K562 (cell line): ENCODE data around the gene RSPO1. TPM values are rescaled to one million over a fixed set of nuclear protein-coding genes. Genes with fewer than 3 reads are reported as not detected.

Source experiments
- ATAC-seq: fragments of 200-7000 bp; cut with Tn5 transposase; 3 replicates; pipeline ENCODE4 v1.9.1; 2020; ENCODE audit warnings: moderate library complexity
- BruUV-seq: library from RNA; stranded (reverse); fragments of 400-500 nt; replicated peaks from 2 replicates; lab custom pipeline; 2021; lab: Mats Ljungman, UMichigan
- CTCF ChIA-PET: fragments of 300-600 bp; formaldehyde crosslinking; extraction: SDS; loops from one replicate; lab custom pipeline; 2021; ENCODE audit warnings: low intra/inter-chr PET ratio; lab: Yijun Ruan, JAX
- POLR2A ChIA-PET: fragments of 300-600, 350-650 bp; sonication (Branson Sonifier 250); formaldehyde crosslinking; extraction: SDS; loops from one replicate; lab custom pipeline; 2021; ENCODE audit warnings: antibody characterized with exemption, inconsistent platforms; lab: Yijun Ruan, JAX
- DNase-seq, 4 experiments: peaks; one replicate each; pipeline versions ENCODE4 v3.0.0 to v3.0.0-alpha.2; 2011 to 2018; ENCODE audit warnings: low spot score in 3 of 4, mixed read lengths in 3 of 4; ENCODE audit errors: extremely low read depth in 1 of 4
- FAIRE-seq: peaks from 2 replicates; lab custom pipeline; 2011; peaks lifted over from hg19 to GRCh38; lab: Jason Lieb, UNC
- H2AFZ ChIP-seq: 2 replicates; pipeline ENCODE4 v1.6.0; 2011; ENCODE audit warnings: low read depth, low read length, control low read depth, inconsistent platforms
- H3K27ac ChIP-seq: fragments of 200-600 bp; 3 replicates; pipeline ENCODE4 v1.8.0; 2011; ENCODE audit warnings: low read depth, mild to moderate bottlenecking, control low read depth, inconsistent platforms, low read length, moderate library complexity, mixed read lengths; ENCODE audit errors: extremely low read depth
- H3K27me3 ChIP-seq, 2 experiments: fragments of 300-600 bp in 1 of 2; 2 replicates in 1 of 2; 3 replicates in 1 of 2; pipeline versions ENCODE4 v1.6.0 to v1.8.0; 2011; ENCODE audit warnings: inconsistent platforms in 2 of 2, low read length in 2 of 2, mild to moderate bottlenecking in 1 of 2, mixed read lengths in 1 of 2, moderate library complexity in 1 of 2; ENCODE audit not compliant: control insufficient read depth in 2 of 2, insufficient read depth in 2 of 2
- H3K36me3 ChIP-seq: fragments of 300-600 bp; 3 replicates; pipeline ENCODE4 v1.8.0; 2011; ENCODE audit warnings: mild to moderate bottlenecking, low read length, inconsistent platforms; ENCODE audit not compliant: control insufficient read depth, insufficient read depth
- H3K4me1 ChIP-seq, 2 experiments: fragments of 200-600 bp in 1 of 2; replicated peaks in 1 of 2; 2 replicates in 1 of 2; 3 replicates in 1 of 2; pipeline versions ENCODE4 v1.5.1 to v1.8.0; 2011; ENCODE audit warnings: inconsistent platforms in 2 of 2, low read length in 2 of 2, mild to moderate bottlenecking in 1 of 2, mixed read lengths in 1 of 2, moderate library complexity in 1 of 2; ENCODE audit not compliant: control insufficient read depth in 2 of 2, insufficient read depth in 2 of 2
- H3K4me2 ChIP-seq: 2 replicates; pipeline ENCODE4 v1.6.1; 2011; ENCODE audit warnings: low read length, control low read depth, inconsistent platforms, mixed read lengths; ENCODE audit not compliant: insufficient read depth
- H3K4me3 ChIP-seq: fragments of 200-600 bp; sonication (generic), shearing (Covaris generic); 2 replicates; pipeline ENCODE4 v1.5.1; 2016; ENCODE audit warnings: control low read depth, inconsistent platforms
- H3K79me2 ChIP-seq: fragments of 200-600 bp; 3 replicates; pipeline ENCODE4 v1.8.0; 2011; ENCODE audit warnings: low read length, inconsistent platforms; ENCODE audit not compliant: control insufficient read depth, insufficient read depth
- H3K9ac ChIP-seq, 2 experiments: 2 replicates each; pipeline versions ENCODE4 v1.6.0 to v1.6.1; 2011; ENCODE audit warnings: low read depth in 2 of 2, low read length in 2 of 2, control low read depth in 1 of 2, inconsistent platforms in 1 of 2, mild to moderate bottlenecking in 1 of 2, mixed read lengths in 1 of 2; ENCODE audit not compliant: insufficient read depth in 1 of 2
- H3K9me1 ChIP-seq: one replicate; pipeline ENCODE4 v1.6.0; 2011; ENCODE audit warnings: inconsistent platforms, mild to moderate bottlenecking, low read length, moderate library complexity; ENCODE audit not compliant: control insufficient read depth, insufficient read depth
- H3K9me3 ChIP-seq: replicated peaks from 2 replicates; pipeline ENCODE4 v1.5.1; 2011; ENCODE audit warnings: low read depth, low read length, inconsistent platforms; ENCODE audit not compliant: control insufficient read depth, insufficient read depth
- H4K20me1 ChIP-seq: replicated peaks from 2 replicates; pipeline ENCODE4 v1.6.1; 2011; ENCODE audit warnings: low read length, inconsistent platforms, mixed read lengths; ENCODE audit not compliant: control insufficient read depth, insufficient read depth
- CTBP1 ChIP-seq: fragments of 450-650 bp; IDR thresholded peaks from 2 replicates; pipeline ENCODE4 v1.6.1; 2016; ENCODE audit warnings: borderline replicate concordance
- ELF2 ChIP-seq: fragments of 250-450 bp; sonication (Bioruptor Pico); IDR thresholded peaks from 2 replicates; pipeline ENCODE4 v1.5.0; 2021; ENCODE audit warnings: mild to moderate bottlenecking
- FOXK2 ChIP-seq, 2 experiments: fragments of 450-650 bp; IDR thresholded peaks in 1 of 2; conservative IDR thresholded peaks in 1 of 2; 2 replicates each; pipeline ENCODE4 v1.6.1; 2016; ENCODE audit warnings: low read depth in 2 of 2, mild to moderate bottlenecking in 1 of 2
- HMG20A ChIP-seq: fragments of 450-650 bp; formaldehyde crosslinking; conservative IDR thresholded peaks from 2 replicates; pipeline ENCODE4 v1.4.0; 2020; ENCODE audit warnings: mild to moderate bottlenecking, mixed read lengths
- HNRNPUL1 ChIP-seq: fragments of 200-400 bp; formaldehyde crosslinking; IDR thresholded peaks from 2 replicates; pipeline ENCODE4 v1.6.1; 2017; ENCODE audit warnings: low read length
- HOXB6 ChIP-seq: fragments of 250-450 bp; sonication (Bioruptor Pico); IDR thresholded peaks from 2 replicates; pipeline ENCODE4 v1.5.1; 2022; ENCODE audit warnings: mild to moderate bottlenecking, borderline replicate concordance
- KAT2B ChIP-seq: IDR thresholded peaks from one replicate; pipeline ENCODE4 v1.6.1; 2012; ENCODE audit warnings: low read depth, mild to moderate bottlenecking, control low read depth, inconsistent platforms, low read length, moderate library complexity
- NCOA2 ChIP-seq, 2 experiments: fragments of 450-650 bp; IDR thresholded peaks; 2 replicates each; pipeline ENCODE4 v1.6.1; 2018; ENCODE audit warnings: mild to moderate bottlenecking in 2 of 2, moderate library complexity in 1 of 2; ENCODE audit not compliant: partially characterized antibody in 2 of 2
- POLR3A ChIP-seq: IDR thresholded peaks from 2 replicates; pipeline ENCODE4 v1.6.1; 2011; ENCODE audit warnings: borderline replicate concordance, mild to moderate bottlenecking, moderate library complexity; ENCODE audit not compliant: insufficient read length, insufficient read depth; ENCODE audit errors: extremely low read depth
- SIRT6 ChIP-seq: IDR thresholded peaks from one replicate; pipeline ENCODE4 v1.6.1; 2012; ENCODE audit warnings: low read depth, mild to moderate bottlenecking, control low read depth, inconsistent platforms, low read length, moderate library complexity
- SRSF3 ChIP-seq: fragments of 200-400 bp; formaldehyde crosslinking; IDR thresholded peaks from 2 replicates; pipeline ENCODE4 v1.6.1; 2016; ENCODE audit warnings: mild to moderate bottlenecking, low read length, moderate library complexity; ENCODE audit not compliant: insufficient read depth
- ZNF12 ChIP-seq: sonication (generic); formaldehyde crosslinking; IDR thresholded peaks from 2 replicates; pipeline ENCODE4 v1.4.0; 2020; ENCODE audit warnings: mild to moderate bottlenecking, missing genetic modification reagents
- WGBS: fragments of 100-300 bp; shearing (Covaris generic); methylation state at CpG from one replicate; pipeline ENCODE4 v1.1.6; 2016; ENCODE audit warnings: low coverage, mixed read lengths; ENCODE audit not compliant: insufficient coverage; ENCODE audit errors: missing lambda C conversion rate; 5-methylcytosine and 5-hydroxymethylcytosine counted together
- in situ Hi-C: fragments of 300-500 bp; cut with MboI; formaldehyde crosslinking; loops from 4 replicates; pipeline ENCODE4 v1.15.0; 2018; ENCODE audit warnings: inconsistent platforms, mixed read lengths
- intact Hi-C: fragments of 100-400 bp; cut with micrococcal nuclease; formaldehyde crosslinking; loops from 2 replicates; pipeline ENCODE4 v1.14.2; 2022
- polyA plus RNA-seq, 8 experiments: library from polyadenylated mRNA; depleted of rRNA in 4 of 8; stranded (reverse) in 5 of 8; unstranded in 3 of 8; fragments of >200 nt; fragmentation: Nextera tagmentation in 2 of 8; fragmentation: Illumina TruSeq in 1 of 8; extraction: Ambion mirVana in 2 of 8; extraction: Trizol in 1 of 8; gene quantifications; 2 replicates each; pipeline versions ENCODE4 v1.2.1 to v1.2.3, GENCODE V29; 2011 to 2014; ENCODE audit warnings: inconsistent platforms in 1 of 8, missing spikeins in 1 of 8
- total RNA-seq, 7 experiments: library from RNA; depleted of rRNA in 6 of 7; stranded (reverse); fragments of >200 nt in 6 of 7; fragmentation: Illumina TruSeq in 2 of 7; extraction: Trizol in 2 of 7; gene quantifications; 2 replicates each; pipeline versions ENCODE4 v1.2.1 to v1.2.3, GENCODE V29; 2011 to 2021; ENCODE audit warnings: low replicate concordance in 1 of 7
- TF ChIP-seq, protein P1 (sequence below): fragments of 450-650 bp; formaldehyde crosslinking; IDR thresholded peaks from 2 replicates; pipeline ENCODE4 v1.4.0; 2020; ENCODE audit warnings: mild to moderate bottlenecking

RSPO1 gene
- total and polyA plus RNA-seq, 9 of the 15 experiments (the other 6 are each of a cell fraction or from before 2014, with no cell fraction given) = not detected

DNA sequence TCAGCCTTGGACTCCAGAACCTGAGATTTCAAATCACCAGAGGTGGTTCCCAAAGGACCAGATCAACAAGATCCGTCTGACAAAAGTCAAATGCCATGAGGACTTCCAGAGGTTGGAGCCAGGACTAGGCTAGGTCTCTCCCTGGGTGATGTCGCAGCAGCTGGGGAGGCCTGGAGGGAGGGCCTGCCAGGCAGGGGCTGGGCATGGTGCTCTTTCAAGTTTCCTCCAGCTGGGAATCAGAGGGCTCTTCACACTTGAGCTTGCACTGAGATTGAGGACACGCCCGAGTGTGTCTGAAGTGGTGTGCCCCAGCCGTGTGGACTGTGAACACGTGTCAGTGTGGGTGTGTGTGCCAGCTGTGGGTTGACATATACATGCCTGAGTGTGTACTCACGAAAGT is 21.3 kb upstream of the RSPO1 start:
- Histone ChIP-seq H3K9me3 (no peaks in the 10 kb centered on the region), H3K9ac (no peak overlapping the region), H3K9me1 (no peaks in the 10 kb centered on the region), H3K4me2 (no peak overlapping the region), H3K27me3 (peaks cover 36 to 76% of the 10 kb centered on the region in 2 experiments), H3K27ac (no peak overlapping the region), H3K4me3 (no peak overlapping the region), H3K79me2 (no peaks in the 10 kb centered on the region), H3K4me1 (peaks cover 0 to 3% of the 10 kb centered on the region in 2 experiments; a peak in 1 of 5 replicates), H4K20me1 (no peaks in the 10 kb centered on the region; the same call in 1 of the 2 replicates), H2AFZ (no peak overlapping the region), H3K36me3 (no peaks in the 10 kb centered on the region)
- in situ Hi-C loops (no loop called here), intact Hi-C loops (no loop called here)
- 1% methylated on average over 7 of the region's 7 CpGs for WGBS
- ATAC-seq (no peak), FAIRE-seq (no peak), DNase-seq (no peak)
- POLR2A ChIA-PET = interaction anchor here (0.6 kb wide), 4 partner anchors 153 to 1169 kb away, joined by 3 read pairs; no protein-coding TSS in a partner anchor
- no TSS peak for BruUV-seq
- TF ChIP-seq POLR3A (no peak), KAT2B (no peak), HNRNPUL1 (no peak), HOXB6 (CRISPR knock-in tag) (no peak), ZNF12 (CRISPR knock-in tag) (no peak), NCOA2 (IDR thresholded peaks at IDR 0.05; ENCODE audit: partially characterized antibody in 2 of 2) (no peak), HMG20A (no peak), SIRT6 (no peak), FOXK2 (conservative IDR thresholded peaks at IDR 0.05 in 1 of 2, IDR thresholded peaks at IDR 0.05 in 1 of 2; ENCODE audit: low read depth in 2 of 2) (no peak), ELF2 (no peak), CTBP1 (no peak), SRSF3 (no peak)
- TF ChIP-seq, protein P1, sequence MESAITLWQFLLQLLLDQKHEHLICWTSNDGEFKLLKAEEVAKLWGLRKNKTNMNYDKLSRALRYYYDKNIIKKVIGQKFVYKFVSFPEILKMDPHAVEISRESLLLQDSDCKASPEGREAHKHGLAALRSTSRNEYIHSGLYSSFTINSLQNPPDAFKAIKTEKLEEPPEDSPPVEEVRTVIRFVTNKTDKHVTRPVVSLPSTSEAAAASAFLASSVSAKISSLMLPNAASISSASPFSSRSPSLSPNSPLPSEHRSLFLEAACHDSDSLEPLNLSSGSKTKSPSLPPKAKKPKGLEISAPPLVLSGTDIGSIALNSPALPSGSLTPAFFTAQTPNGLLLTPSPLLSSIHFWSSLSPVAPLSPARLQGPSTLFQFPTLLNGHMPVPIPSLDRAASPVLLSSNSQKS (CRISPR knock-in tag) = no peak
- CTCF ChIA-PET = no interaction called here
